Measurements from ENCODE around the gene PCDHGC3.

Gene PCDHGC3

GRCh38 chr5:141490771-141491170 lies 15.0 kb downstream of the PCDHGC3 start (continued):
- TF ChIP-seq ZNF704 (tag by site-specific recombination; IDR thresholded peaks at IDR 0.05): no peak
- TF ChIP-seq ZNF214 (tag by site-specific recombination; IDR thresholded peaks at IDR 0.05; ENCODE audit: borderline replicate concordance): no peak
- no peak for TF ChIP-seq ZNF155 (tag by site-specific recombination; IDR thresholded peaks at IDR 0.05)
- no peak for TF ChIP-seq KLF10 (tag by site-specific recombination; IDR thresholded peaks at IDR 0.05)
- TF ChIP-seq ZNF747 (tag by site-specific recombination; IDR thresholded peaks at IDR 0.05): no peak
- TF ChIP-seq ZNF280D (tag by site-specific recombination; IDR thresholded peaks at IDR 0.05): no peak
- TF ChIP-seq ZNF610 (tag by site-specific recombination; IDR thresholded peaks at IDR 0.05; ENCODE audit: borderline replicate concordance): no peak
- TF ChIP-seq ZNF561 (tag by site-specific recombination; IDR thresholded peaks at IDR 0.05; ENCODE audit: borderline replicate concordance): no peak
- no peak for TF ChIP-seq ZNF2 (tag by site-specific recombination; IDR thresholded peaks at IDR 0.05)
- TF ChIP-seq ZNF132 (tag by site-specific recombination; IDR thresholded peaks at IDR 0.05; ENCODE audit: borderline replicate concordance): no peak
- TF ChIP-seq FEZF1 (tag by site-specific recombination; IDR thresholded peaks at IDR 0.05): no peak
- no peak for TF ChIP-seq ZFHX2 (tag by site-specific recombination; conservative IDR thresholded peaks at IDR 0.05)

GRCh38 chr5:141491323-141492167 lies 15.8 kb downstream of the PCDHGC3 start:
- ChIA-PET POLR2A (no interaction called here), CTCF (no interaction called here)
- H3K27ac ChIP-seq (ENCODE audit: extremely low read depth, low read depth, low read length): no peak overlapping the region
- H3K4me3 ChIP-seq (ENCODE audit: low read depth, low read length): no peak overlapping the region
- no peaks in the 10 kb centered on the region for H3K36me3 ChIP-seq (ENCODE audit: control insufficient read depth in 2 of 2, insufficient read depth in 1 of 2, low read length in 2 of 2)
- H3K4me1 ChIP-seq (ENCODE audit: control insufficient read depth, insufficient read depth, low read length): no peaks in the 10 kb centered on the region
- no peaks in the 10 kb centered on the region for H3K9me3 ChIP-seq (ENCODE audit: control insufficient read depth, insufficient read depth, low read depth, low read length)
- TF ChIP-seq ZNF529 (tag by site-specific recombination; IDR thresholded peaks at IDR 0.05; ENCODE audit: insufficient replicate concordance): no peak
- TF ChIP-seq MYNN (tag by site-specific recombination; IDR thresholded peaks at IDR 0.05; ENCODE audit: borderline replicate concordance): no peak
- TF ChIP-seq ZNF664 (tag by site-specific recombination; IDR thresholded peaks at IDR 0.05): no peak
- no peak for TF ChIP-seq ZNF785 (tag by site-specific recombination; IDR thresholded peaks at IDR 0.05)
- no peak for TF ChIP-seq ZNF350 (tag by site-specific recombination; IDR thresholded peaks at IDR 0.05)
- TF ChIP-seq BCL6B (tag by site-specific recombination; IDR thresholded peaks at IDR 0.05): no peak
- no peak for TF ChIP-seq YY1 (tag by site-specific recombination; IDR thresholded peaks at IDR 0.05)
- TF ChIP-seq ZBTB17 (tag by site-specific recombination; IDR thresholded peaks at IDR 0.05): no peak
- TF ChIP-seq ZNF707 (tag by site-specific recombination; IDR thresholded peaks at IDR 0.05): no peak
- no peak for TF ChIP-seq ZNF311 (tag by site-specific recombination; IDR thresholded peaks at IDR 0.05; ENCODE audit: borderline replicate concordance)
- no peak for TF ChIP-seq TCF7L2 (IDR thresholded peaks at IDR 0.05; ENCODE audit: borderline replicate concordance, low read depth, low read length)
- TF ChIP-seq ZNF239 (tag by site-specific recombination; IDR thresholded peaks at IDR 0.05): no peak
- no peak for TF ChIP-seq SCRT1 (tag by site-specific recombination; IDR thresholded peaks at IDR 0.05; ENCODE audit: borderline replicate concordance)
- TF ChIP-seq ZNF24 (tag by site-specific recombination; IDR thresholded peaks at IDR 0.05): no peak
- no peak for TF ChIP-seq ZNF600 (tag by site-specific recombination; IDR thresholded peaks at IDR 0.05)
- TF ChIP-seq ZNF843 (tag by site-specific recombination; IDR thresholded peaks at IDR 0.05): no peak
- no peak for TF ChIP-seq REST (tag by site-specific recombination; IDR thresholded peaks at IDR 0.05)

Data from HEK293 (cell line).